A673 (cell line): ENCODE measurements around the gene ANK2. TPM values are rescaled to one million over a fixed set of nuclear protein-coding genes. Genes with fewer than 3 reads are reported as not detected.

Experiments used
- BruUV-seq: library from RNA; stranded (reverse); fragments of 400-500 nt; replicated peaks from 2 replicates; lab custom pipeline; 2021; lab: Mats Ljungman, UMichigan
- CTCF ChIA-PET: fragments of 300-600 bp; sonication (Branson Sonifier 250); formaldehyde crosslinking; loops from one replicate; lab custom pipeline; 2022; ENCODE audit warnings: antibody characterized with exemption; lab: Charles Lee
- POLR2A ChIA-PET: fragments of 300-600 bp; sonication (Branson Sonifier 250); formaldehyde crosslinking; loops from one replicate; lab custom pipeline; 2022; ENCODE audit warnings: antibody characterized with exemption; ENCODE audit not compliant: low non-redundant PET; lab: Charles Lee
- DNase-seq: peaks from one replicate; pipeline ENCODE4 v3.0.0-alpha.2; 2015; ENCODE audit warnings: low spot score
- H3K27ac ChIP-seq: fragments of 200-600 bp; sonication (generic); 2 replicates; pipeline ENCODE4 v1.5.1; 2016; ENCODE audit warnings: mixed run types, low read depth, mild to moderate bottlenecking, mixed read lengths, antibody characterized with exemption, low read length; ENCODE audit not compliant: poor library complexity, severe bottlenecking
- H3K27me3 ChIP-seq: fragments of 200-600 bp; sonication (generic); replicated peaks from 2 replicates; pipeline ENCODE4 v1.6.1; 2017; ENCODE audit warnings: mixed run types, low read depth, mild to moderate bottlenecking, mixed read lengths, antibody characterized with exemption, low read length; ENCODE audit not compliant: insufficient read depth, poor library complexity
- H3K36me3 ChIP-seq: fragments of 200-600 bp; sonication (generic); 2 replicates; pipeline ENCODE4 v1.6.1; 2016; ENCODE audit warnings: mixed run types, mild to moderate bottlenecking, mixed read lengths, antibody characterized with exemption, low read length; ENCODE audit not compliant: insufficient read depth, poor library complexity, severe bottlenecking
- H3K4me1 ChIP-seq: fragments of 200-600 bp; sonication (generic); 2 replicates; pipeline ENCODE4 v1.6.1; 2017; ENCODE audit warnings: mixed run types, mild to moderate bottlenecking, mixed read lengths, antibody characterized with exemption, low read length; ENCODE audit not compliant: insufficient read depth, poor library complexity, severe bottlenecking
- H3K4me3 ChIP-seq: fragments of 200-600 bp; sonication (generic); 2 replicates; pipeline ENCODE4 v1.5.1; 2016; ENCODE audit warnings: low read depth, mixed run types, mild to moderate bottlenecking, mixed read lengths, low read length; ENCODE audit not compliant: poor library complexity, severe bottlenecking
- H3K9me3 ChIP-seq: fragments of 200-600 bp; sonication (generic); 2 replicates; pipeline ENCODE4 v1.6.1; 2016; ENCODE audit warnings: mixed run types, low read depth, mild to moderate bottlenecking, mixed read lengths, antibody characterized with exemption, low read length; ENCODE audit not compliant: poor library complexity, severe bottlenecking
- CTCF ChIP-seq: fragments of 300-800, 200-600 bp; sonication (generic); conservative IDR thresholded peaks from 2 replicates; pipeline ENCODE4 v1.5.1; 2017; ENCODE audit warnings: low read depth, mild to moderate bottlenecking, antibody characterized with exemption, low read length, moderate library complexity, mixed read lengths
- EZH2 ChIP-seq: fragments of 200-600 bp; sonication (generic); IDR thresholded peaks from 2 replicates; pipeline ENCODE4 v1.6.1; 2017; ENCODE audit warnings: borderline replicate concordance, low read depth, mild to moderate bottlenecking, mixed read lengths, antibody characterized with exemption, low read length; ENCODE audit not compliant: poor library complexity, severe bottlenecking
- intact Hi-C: fragments of 100-400 bp; cut with micrococcal nuclease; formaldehyde crosslinking; loops from one replicate; pipeline ENCODE4 v1.10.0; 2022; ENCODE audit not compliant: unreplicated experiment
- total RNA-seq: library from RNA; stranded (reverse); gene quantifications from 2 replicates; pipeline ENCODE4 v1.2.3, GENCODE V29; 2021

ANK2 gene
- total RNA-seq, 1 experiment from 2014 or later: 12.7 TPM

- DNase-seq: no peak
- no peak for TF ChIP-seq EZH2
- TF ChIP-seq CTCF: no peak
- Histone ChIP-seq H3K27ac (no peak overlapping the region), H3K27me3 (no peaks in the 10 kb centered on the region), H3K36me3 (no peaks in the 10 kb centered on the region), H3K4me1 (no peaks in the 10 kb centered on the region), H3K4me3 (no peak overlapping the region), H3K9me3 (no peaks in the 10 kb centered on the region)
- POLR2A ChIA-PET: no interaction called here
- intact Hi-C loops: no loop called here
- CTCF ChIA-PET: no interaction called here
- no TSS peak for BruUV-seq
Measured at GRCh38 chr4:113221990-113222389, 172.5 kb downstream of the ANK2 start.

GRCh38 chr4:113222471-113222870 is 173.0 kb downstream of the ANK2 start:
- ChIA-PET POLR2A (no interaction called here), CTCF (no interaction called here)
- no TSS peak for BruUV-seq
- H3K4me3 ChIP-seq: no peak overlapping the region
- intact Hi-C loops: no loop called here
- TF ChIP-seq CTCF (no peak), EZH2 (no peak)
- no peaks in the 10 kb centered on the region for H3K9me3 ChIP-seq
- H3K27ac ChIP-seq: no peak overlapping the region
- DNase-seq: no peak
- no peaks in the 10 kb centered on the region for H3K36me3 ChIP-seq
- H3K4me1 ChIP-seq: no peaks in the 10 kb centered on the region
- H3K27me3 ChIP-seq: no peaks in the 10 kb centered on the region

- TF ChIP-seq CTCF (no peak), EZH2 (no peak)
- no peaks in the 10 kb centered on the region for H3K36me3 ChIP-seq
- H3K4me1 ChIP-seq: no peaks in the 10 kb centered on the region
- H3K9me3 ChIP-seq: no peaks in the 10 kb centered on the region
- H3K4me3 ChIP-seq: no peak overlapping the region
- intact Hi-C loops: no loop called here
- ChIA-PET CTCF (no interaction called here), POLR2A (no interaction called here)
- H3K27ac ChIP-seq: no peak overlapping the region
- BruUV-seq: no TSS peak
- DNase-seq: no peak
- no peaks in the 10 kb centered on the region for H3K27me3 ChIP-seq
Measured at GRCh38 chr4:113223001-113223400, 173.5 kb downstream of the ANK2 start.
